ENCODE data around the gene PLK3.
"Not testable (repeated sequence)": the region's sequence is repeated elsewhere in the genome, so short reads cannot be mapped to it uniquely, and the experiment has no call there.

The PLK3 gene

DNA sequence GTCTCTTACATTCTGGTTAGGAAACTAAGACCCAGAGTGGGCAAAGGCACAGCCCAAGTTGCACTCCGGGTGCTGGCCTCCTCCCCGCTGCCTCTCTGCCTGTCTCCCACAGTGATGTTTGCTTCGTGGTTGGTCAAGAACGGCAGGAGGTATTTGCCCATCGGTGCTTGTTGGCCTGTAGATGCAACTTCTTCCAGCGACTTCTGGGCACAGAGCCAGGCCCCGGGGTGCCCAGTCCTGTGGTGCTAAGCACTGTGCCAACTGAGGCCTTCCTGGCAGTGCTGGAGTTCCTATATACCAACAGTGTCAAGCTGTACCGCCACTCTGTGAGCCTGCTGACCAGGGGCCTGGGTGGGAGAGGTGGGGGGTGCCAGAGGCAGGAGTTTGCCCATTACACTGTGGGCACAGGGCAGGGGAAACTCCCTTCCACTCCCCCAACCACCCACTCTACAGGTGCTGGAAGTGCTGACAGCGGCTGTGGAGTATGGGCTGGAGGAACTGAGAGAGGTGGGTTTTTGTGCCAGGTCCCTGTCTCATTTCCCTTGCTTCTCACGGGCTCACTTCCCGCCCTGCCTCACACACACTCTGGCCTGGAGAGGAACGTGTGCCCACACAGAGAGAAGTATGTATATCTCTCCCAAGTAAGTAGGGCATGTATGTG, 10.1 kb downstream of the PLK3 start:
- no peak for DNase-seq

DNA sequence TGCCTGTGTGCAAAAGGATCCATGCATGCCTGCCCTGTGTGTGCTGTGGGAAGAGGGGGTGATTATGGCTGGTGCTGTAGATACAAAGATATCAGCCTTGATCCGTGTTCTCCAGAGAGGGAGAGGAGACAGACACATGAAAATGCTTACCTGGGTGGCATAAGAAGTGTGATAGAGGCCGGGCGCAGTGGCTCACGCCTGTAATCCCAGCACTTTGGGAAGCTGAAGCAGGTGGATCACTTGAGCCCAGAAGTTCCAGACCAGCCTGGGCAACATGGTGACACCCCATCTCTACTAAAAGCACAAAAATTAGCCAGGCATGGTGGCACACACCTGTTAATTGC, 10.6 kb downstream of the PLK3 start:
- not testable (repeated sequence) for DNase-seq

DNA sequence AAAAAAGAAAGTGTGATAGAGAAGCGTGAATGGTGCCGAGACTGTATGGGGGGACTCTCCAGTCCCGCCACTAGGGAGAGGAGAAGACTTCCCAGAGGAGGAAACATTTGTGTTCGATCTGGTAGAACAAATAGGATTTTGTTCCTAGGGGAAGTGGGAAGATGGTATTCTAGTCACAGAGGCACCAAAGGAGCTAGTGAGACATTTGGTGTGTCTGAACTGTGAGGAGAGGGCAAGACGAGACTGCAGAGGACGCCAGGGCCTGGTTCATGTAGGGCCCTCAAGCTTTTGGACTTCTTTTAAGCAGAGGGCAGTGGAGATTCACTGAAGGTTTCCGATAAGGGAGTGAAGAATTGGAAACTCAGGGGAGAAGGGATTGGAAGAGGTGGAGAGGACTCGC, 11.1 kb downstream of the PLK3 start:
- no peak for DNase-seq

DNA sequence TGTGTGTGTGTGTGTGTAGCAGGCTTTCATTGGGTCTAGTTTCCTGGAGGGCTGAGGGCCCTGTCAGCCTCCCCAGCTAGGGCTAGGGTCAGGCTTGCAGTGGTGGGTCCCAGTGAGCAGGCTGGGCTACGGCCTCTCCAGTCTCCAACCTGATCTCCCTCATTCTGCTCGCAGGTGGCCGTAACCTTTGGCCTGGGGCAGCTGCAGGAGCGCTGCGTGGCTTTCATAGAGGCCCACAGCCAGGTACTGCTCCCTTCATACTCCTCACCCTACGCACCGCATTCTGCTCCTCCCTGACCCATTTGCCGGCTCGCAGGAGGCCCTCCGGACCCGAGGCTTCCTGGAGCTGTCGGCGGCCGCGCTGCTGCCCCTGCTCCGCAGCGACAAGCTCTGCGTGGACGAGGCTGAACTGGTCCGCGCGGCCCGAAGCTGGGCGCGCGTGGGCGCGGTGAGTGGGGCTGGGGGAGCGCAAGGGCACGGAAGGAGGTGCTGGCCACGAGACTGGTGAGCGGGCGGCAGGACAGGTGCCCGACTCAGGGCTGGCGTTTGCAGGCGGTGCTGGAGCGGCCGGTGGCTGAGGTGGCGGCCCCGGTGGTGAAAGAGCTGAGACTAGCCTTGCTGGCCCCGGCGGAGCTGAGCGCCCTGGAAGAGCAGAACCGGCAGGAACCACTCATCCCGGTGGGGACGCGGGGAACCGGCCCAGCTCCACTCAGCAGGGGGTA, 12.8 kb downstream of the PLK3 start:
- no peak for DNase-seq

DNA sequence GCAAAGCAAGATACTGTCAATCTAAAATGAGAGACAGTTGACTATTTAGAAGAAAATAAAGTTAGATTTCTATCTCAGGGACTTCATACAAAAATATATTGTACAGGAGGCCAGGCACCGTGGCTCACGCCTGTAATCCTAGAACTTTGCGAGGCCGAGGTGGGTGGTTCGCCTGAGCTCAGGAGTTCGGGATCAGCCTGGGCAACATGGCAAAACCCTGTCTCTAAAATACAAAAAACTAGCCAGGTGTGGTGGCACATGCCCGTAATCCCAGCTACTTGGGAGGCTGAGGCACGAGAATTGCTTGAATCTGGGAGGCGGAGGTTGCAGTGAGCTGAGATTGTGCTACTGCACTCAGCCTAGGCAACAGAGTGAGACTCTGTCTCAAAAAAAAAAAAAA, 15.7 kb downstream of the PLK3 start:
- not testable (repeated sequence) for DNase-seq

DNA sequence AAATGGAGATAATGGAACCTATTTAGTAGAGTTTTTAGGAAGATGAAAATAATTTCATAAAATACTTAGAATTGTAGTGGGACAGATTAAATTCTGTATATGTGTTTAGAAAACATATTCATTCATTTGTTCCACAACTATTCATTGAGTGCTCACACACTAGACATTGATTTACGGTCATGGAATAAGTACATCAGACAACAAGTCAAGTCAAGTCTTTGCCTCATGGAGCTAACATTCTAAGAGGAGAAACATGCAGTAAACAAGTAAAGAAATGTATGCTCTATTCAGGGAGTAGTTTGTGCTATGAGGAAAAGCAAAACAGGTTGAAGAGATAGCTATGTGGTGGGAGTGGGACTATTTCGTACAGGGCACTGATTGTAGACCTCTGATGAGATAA, 17.1 kb downstream of the PLK3 start:
- DNase-seq = no peak

DNA sequence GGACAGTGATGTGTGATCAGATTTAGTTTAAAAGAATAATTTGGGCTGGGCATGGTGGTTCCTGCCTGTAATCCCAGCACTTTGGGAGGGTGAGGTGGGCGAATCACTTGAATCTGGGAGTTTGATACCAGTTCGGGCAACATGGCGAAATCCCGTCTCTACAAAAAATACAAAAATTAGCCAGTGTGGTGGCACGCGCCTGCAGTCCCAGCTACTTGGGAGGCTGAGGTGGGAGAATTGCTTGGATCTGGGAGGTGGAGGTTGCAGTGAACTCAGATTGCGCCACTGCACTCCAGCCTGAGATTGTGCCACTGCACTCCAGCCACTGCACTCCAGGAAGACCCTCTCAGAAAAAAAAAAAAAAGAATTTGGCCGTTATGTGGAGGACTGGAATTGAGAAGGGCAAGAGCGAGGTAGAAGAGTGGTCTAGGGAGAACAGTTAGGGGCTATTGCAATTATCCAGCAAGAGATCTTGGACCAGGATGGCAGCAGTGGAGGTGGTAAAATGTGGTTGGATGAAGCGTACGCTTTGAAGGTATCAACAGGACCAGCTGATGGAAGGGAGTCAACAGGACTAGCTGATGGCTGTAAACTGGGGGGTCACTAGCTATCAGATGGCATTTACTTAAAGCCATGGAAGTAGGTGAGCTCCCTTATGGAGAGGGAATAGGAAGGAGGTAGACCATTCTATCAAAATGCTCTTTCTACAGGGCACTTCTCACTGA, 17.8 kb downstream of the PLK3 start:
- DNase-seq = no peak

DNA sequence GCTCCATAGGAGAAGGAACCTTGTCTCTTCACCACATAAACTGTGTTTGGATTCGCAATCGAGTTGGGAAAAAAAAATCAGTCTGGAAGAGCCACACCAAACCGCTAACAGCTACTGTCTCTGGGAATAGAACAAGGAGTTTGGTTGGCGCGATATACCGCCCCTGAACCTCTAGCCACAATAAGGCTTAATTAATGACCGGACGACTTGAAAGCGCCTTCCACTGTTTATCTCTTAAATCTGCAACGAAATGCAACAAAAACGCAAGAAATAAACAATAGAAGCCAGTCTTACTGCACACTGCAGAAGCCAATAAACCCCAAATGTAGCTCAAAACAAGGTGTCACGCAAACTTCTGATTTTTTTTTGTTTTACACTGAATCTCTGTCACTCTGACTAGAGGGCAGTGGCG, 19.0 kb downstream of the PLK3 start:
- no peak for DNase-seq

DNA sequence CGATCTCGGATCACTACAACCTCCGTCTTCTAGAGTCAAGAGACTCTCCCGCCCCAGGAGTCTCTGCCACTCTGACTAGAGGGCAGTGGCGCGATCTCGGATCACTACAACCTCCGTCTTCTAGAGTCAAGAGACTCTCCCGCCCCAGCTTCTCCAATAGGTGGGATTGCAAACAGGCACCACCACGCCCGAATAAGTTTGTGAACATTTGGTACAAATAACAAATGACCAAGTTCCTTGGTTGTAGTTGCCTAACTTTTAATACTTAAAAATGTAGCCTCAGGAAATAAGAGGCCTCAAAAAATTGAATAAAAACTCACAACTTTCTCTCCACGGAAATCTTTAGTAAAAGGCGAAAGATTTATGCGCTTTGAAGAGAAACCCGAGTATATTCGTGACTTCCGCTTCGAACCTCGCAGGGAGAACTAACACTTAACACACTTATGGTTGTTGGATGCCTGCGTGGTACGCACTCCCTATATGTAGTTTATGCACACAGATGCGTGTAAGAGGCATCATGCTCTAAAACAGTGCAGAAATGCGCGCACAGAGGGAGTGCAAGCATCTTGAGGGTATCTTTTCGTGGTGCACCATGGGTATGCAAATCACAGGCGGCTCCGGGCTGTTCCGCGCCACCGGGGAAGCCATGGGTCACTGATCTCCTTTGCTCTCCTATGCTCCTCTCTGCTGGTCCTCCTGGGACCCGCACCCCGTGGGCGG, 19.6 kb downstream of the PLK3 start:
- DNase-seq = peak; percentile 64 to 90

DNA sequence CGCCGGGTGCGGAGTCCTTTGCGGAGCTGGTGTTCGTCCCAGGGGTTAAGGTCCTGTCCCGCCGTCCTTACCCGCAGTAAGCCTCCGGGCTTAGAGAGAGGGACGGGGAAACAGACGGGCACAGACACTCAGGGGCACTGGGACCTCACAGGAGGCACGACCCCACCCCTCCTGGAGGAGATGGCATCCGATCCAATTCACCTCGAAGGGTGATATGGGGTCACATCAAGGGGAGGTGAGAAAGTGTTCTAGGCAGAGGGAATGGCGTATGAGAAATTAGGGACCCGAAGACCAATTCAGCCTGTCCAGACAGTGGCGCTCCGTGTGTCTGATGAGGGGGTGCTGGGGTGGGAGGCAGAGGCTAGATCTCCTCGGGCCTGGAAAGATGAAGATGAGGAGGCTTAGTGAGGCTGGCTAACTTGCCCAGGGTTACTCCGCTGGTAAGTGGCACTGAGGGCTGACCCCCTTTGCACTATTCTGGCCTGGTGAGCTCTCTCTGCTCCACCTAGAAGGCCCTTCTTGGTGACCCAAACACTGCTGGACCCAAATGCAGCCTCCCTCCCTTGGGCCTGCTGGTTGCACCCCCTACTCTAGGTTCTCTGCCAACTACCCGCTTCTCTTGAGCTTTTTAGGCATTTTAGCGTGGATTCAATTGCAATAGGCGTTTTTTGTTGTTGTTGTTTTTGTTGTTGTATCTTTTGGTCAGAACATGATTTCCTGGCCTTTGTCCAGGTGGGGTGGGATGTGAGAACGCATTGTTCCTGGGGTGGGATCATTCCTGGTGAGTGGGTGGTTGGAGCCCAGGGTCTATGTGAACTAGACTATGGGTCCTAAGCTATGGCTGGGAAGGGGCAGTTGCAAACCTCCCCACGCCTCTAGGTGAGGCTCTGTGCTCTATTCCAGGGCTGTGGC, 20.4 kb downstream of the PLK3 start:
- no peak for DNase-seq

DNA sequence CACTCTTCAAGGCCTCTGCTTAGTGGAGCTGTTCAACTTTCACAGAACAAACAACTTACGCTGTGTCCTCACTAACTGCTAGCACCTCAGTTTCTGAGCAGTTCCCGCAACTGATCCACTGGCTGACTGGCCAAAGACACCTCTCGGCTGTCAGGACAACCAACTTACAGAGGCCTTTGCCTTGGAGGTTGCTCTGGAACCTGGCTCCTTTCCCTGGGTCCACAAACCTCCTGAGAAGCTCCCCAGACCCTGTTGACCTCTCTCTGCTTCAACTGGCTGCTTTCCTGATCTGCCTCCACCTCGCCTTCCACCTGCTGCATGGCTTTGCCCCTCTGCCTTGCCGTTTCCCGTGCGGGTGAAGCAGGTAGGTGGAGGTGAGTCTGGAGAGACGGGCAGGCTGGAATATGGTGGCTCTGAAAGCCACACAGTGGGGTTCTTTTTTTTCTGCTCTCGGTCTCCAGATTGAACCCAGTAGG, 21.1 kb downstream of the PLK3 start:
- no peak for DNase-seq

DNA sequence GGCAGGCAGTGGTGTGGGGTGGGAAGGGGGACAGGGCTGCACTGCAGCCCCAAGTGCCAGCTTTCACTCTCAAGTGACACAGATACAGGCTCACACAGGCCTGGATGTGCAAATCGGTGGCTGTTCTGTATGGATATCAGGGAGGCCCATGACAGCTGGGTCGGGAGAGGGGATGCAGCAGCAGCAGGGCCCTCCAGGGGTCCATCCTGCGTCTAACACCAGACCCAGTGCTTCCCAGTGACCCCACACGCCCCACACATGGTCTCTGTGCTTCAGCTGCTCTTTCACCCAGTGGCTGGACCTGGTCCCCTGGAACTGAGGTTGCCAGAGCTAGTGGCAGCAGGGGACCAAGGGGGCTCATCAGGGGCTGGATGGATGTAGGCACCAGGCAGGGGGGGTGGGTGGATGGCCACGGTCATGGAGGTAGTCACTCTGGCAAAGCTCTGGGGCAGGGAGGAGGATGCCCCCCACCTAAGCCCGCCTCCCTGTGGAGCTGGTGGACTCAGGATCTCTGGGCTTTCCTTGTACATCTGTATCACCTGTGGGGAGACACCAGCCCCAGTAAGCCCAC, 22.0 kb downstream of the PLK3 start:
- DNase-seq = no peak

DNA sequence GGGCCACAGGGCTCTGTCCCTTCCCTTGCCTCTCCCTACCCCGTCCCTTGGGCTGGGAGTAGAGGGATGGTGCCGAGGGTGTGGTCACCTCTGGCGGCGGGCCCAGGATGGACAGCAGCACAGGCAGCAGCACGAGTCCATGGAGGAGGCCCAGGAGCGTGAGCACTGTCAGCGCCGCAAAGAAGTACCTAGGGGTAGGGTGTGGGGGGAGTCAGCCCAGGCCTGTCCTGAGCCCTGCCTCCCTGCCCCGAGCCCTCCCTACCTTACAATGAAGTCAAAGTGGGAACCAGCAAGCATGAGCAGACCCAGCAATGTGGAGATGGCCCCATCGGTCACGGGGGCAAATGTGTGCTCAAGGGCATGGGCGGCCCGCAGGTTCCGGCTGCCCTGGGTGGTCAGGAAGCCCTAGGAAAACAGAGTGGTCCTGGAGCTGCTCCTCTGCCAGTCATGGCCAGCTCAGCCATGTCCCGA, 22.8 kb downstream of the PLK3 start:
- no peak for DNase-seq

DNA sequence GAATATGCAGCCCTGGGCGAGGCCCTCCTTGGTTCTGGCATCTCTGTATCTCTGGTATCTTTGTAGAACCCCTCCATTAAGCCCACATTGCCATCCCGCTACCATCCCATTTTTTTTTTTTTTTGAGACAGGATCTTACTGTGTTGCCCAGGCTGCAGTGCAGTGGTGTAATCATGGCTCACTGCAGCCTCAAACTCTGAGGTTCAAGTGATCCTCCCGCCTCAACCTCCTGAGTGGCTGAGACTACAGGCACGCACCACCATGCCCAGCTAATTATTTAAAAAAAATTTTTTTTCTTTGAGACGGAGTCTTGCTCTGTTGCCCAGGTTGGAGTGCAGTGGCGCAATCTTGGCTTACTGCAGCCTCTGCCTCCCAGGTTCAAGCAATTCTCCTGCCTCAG, 24.2 kb downstream of the PLK3 start:
- DNase-seq = not testable (repeated sequence)

DNA sequence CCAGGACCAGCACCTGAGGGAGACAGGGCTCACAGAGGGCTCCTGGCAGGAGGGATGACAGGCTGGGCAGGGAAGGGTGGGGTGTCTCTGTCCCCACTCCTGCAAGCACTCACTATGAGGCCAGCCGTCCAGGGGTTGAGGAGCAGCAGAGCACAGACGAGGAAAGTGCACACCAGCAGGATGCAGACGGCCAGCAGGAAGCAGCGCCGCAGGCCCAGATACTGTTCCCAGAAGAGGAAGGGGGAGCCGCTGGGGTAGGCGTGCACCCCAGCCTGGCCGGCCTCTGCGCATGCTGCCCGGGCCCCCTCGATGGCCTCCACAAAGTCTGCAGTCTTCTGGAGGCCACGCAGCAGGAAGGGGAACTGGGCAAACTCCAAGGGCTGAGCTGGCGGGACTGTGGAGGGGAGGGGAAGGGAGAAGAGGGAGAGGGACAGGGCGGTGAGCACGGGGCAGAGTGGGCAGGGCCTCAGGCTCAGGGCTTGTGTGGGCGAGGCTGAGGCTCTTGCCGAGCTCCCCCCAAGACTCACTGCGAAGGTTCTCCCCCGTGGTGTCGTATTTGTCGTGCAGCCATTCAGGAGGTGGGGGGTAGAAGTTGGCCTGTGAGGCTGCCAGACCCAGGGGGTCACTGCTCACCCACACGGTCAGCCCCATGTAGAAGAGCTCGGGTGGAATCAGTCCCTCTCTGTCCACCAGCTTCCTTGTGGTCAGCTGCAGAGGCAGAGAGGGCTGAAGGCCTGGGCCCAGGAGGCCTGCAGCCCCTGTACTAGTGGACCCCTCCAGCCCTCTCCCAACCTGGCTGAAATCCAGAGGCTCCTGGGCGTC, 26.4 kb downstream of the PLK3 start:
- DNase-seq = no peak

DNA sequence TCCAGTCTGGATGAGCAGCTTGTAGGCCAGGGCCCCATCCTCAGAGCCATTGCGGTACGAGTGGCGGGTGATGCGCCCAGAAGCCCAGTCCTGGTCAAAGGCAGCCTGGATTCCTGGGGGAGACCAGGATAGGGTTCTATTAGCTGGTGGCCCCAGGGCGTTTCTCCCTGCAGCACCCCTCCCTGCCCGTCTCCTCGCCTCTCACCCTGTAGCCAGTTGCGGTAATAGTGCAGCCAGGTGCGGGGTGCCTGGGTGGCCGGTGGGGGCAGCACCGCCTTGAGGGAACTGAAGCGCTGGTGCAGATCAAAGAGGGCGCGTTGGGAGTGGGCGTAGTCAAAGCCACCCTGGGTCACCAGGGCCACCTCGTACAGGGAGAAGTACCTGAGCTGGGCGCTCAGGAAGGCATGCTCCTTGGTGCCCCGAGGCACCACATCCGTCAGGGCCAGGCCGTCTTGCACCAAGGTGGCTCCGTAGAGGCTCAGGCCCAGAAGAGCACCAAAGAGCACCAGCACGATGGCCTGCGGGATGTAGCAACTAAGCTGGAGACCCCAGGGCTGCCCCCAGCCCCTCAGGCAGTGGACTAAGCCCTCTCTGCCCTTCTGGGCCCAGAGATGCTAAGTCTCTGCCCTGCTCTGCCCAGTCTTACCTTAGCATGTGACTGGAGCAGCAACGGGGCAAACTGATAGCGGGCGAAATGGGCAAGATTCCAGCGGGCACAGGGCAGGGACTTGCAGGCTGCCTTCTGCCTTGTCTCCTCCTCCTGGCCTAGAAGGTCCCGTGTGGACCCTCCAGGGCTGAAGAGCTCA, 27.2 kb downstream of the PLK3 start:
- DNase-seq = no peak

DNA sequence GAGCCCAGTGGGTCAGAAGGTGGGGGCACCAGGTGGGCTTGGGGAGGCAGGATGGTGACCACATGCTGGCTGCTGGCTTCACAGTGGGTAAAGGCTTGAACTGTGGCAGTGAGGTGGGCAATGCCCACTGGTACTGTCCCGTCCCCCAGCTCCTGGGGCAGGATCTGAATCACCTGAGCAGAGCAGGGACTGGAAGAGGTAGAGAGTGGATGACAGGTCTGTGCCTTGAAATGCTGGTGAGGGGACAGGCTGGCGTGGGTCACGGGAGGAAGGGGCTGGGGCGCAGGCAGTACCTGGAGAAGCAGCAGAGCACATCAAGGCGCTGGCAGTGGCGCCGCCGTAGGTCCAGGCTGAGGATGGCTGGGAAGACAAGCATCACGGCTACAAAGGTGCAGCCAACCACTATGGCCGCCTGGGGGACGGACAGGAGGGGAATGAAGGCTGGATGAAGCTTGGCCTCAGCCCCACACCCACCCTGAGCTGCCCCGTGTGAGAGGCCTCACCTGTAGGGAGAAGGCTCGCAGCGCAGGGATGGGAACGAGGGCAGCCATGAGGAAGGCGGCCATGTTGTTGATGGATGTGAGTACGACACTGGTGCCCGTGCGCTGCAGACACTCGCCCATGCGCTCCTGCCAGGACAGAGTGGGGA, 27.9 kb downstream of the PLK3 start:
- no peak for DNase-seq

DNA sequence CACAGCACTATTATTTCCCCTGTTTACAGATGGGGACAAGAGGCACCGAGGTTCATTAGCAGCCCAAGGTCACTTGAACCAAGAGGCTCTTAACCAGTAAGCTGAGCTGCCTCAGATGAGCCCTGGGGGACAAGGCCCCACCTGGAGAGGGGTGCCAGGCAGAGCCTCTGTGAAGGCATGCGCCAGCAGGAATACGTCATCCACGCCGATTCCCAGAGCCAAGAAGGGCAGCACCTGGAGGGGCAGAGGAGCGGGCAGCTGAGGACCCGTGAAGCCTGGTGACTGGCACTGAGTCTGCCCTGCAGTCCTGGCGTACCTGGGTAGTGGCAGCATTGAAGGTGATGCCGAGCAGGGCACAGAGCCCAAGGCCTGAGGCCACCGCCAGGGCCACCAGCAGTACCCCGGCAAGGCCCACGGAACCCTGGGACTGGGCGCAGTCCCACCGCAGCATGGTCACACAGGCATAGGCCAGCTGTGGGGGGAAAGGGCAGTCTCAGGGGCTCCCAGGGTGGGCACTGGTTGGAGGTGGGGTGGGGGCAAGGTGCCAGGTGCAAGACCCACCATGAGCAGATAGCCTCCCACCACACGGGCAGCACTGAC, 28.8 kb downstream of the PLK3 start:
- DNase-seq = no peak

Measured in NCI-H1930 (cell line).